Measurements from ENCODE around the gene DCLRE1B.

Gene DCLRE1B

DNA sequence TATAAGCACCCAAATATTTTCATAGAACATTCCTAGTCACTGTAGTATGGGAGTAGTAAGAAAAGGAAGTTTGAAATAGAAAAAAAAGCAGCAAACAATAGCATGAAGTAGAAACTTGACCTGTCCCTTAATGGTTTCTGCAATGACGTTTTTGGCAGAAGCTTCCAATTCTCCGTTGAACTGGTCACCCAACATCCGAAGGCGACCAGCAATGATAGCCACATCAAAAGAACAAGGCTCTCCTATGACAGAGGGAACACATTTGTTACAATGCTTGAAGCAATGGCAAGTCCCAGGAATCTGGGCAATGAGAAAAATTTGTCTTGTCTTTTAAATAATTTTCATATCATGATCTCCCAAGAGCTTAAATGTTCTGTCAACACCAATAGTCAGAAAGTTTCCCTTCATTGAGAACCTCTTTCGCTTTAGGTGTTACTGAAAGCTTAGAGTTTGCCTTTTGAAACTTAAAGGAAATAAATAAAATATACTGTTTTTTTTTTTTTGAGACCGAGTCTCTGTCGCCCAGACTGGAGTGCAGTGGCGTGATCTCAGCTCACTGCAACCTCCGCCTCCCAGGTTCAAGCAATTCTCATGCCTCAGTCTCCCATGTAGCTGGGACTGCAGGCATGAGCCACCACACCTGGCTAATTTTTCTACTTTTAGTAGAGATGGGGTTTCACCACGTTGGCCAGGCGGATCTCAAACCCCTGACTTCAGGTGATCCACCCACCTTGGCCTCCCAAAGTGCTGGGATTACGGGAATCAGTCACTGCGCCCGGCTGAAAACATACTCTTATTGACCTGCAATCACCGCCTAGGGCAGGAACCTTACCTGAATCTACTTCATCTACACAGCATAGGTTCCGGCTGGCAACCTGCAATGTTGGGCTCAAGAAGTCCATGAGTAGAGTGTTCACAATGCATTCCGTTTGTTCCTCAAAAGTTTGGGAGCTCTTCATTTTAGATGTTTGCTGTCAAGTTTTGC is 18.4 kb upstream of the DCLRE1B start:
- in situ Hi-C loops (cut with MboI; ENCODE audit: low sequenced_read_pairs): no loop called here

DNA sequence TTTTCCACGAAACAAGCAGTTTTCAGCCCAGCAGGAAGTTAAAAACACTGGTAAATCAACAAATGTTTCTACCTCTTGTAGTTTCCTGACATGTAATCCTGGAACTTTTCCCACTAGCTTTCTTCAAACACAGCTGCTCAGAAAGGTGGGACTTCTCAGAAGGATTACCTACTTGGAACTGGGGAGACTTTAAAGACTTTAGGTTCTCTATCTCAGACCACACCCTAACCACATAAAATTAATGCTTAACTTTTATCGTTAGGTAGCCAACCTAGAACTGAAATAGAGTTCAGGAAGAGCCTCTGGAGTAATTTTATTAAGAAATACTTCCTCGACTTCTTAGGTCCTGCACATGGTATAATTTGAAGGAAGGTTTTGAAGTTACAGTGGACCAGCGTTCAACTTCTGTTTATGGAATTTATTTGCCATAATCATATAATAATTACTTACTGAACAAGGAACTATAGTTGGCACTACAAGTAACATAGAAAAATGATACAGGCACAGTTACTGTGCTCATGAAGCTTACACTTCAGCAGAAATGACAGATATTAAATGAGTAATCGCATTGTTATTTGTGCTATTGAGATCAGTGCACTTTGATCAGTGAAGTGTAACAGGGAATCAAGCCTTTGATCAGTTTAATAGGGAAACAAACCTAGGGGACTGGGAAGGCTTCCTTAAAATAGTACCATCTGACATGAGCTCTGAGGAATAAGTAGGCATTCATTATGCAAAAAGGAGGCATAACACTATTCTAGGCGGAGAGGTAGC is 17.5 kb upstream of the DCLRE1B start, which contains the start of gene BCL2L15:
Gene BCL2L15, minus strand, starts transcription at position 180 of the 774 bp plus-strand sequence. CDS start 206 bp downstream, outside the sequence.
- in situ Hi-C loops (cut with MboI; ENCODE audit: low sequenced_read_pairs): no loop called here

DNA sequence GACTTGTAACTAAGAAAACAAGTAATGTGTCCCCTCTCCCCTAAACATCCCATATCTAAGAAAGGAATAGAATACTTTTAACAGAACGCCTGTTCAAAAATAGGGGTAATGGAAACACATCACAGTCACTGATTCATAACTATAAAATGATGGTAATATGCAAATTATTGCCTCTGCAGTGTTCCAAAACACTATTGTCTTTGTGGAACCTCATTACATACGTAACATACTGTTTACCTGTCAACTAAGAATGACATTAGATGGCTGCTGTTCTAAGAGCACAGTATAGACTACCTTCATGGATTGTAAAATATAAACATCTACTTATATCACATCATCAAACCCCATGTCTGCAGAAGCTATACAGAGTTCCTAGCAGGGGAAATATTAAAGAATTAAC is 14.3 kb upstream of the DCLRE1B start:
- in situ Hi-C loops (cut with MboI; ENCODE audit: low sequenced_read_pairs): no loop called here

DNA sequence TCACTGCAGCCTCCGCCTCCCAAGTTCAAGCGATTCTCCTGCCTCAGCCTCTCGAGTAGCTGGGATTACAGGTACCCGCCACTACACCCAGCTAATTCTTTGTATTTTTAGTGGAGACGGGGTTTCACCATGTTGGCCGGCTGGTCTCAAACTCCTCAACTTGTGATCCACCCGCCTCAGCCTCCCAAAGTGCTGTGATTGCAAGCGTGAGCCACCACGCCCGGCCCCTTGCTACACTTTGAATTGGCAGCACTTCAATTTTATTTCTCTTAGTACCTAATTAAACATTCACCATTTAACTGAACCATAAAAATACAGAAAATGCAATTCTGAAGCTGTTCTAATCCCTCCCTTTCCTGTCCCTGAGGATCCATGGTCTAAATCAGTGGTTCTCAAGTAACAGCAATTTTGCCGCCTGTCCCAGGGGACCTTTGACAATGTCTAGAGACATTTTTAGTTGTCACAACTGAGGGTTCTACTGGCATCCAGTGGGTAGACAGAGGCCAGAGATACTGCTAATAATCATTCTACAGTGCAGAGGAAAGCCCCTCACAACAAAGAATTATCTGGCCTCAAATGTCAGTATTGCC is 13.4 kb upstream of the DCLRE1B start:
- in situ Hi-C loops (cut with MboI; ENCODE audit: low sequenced_read_pairs): no loop called here

DNA sequence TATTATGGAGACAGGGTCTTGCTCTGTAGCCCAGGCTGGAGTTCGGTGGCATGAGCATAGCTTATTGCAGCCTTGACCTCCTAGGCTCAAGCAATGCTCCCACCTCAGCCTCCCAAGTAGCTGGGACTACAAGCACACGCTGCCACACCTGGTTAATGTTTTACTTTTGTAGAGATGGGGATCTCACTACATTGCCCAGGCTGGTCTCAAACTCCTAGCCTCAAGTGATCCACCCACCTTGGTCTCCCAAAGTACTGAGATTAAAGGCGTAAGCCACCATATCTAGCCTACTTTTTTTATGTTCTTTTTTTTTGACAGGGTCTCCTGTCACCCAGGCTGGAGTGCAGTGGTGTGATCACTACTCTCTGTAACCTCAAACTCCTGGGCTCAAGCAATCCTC is 11.9 kb upstream of the DCLRE1B start:
- in situ Hi-C loops (cut with MboI; ENCODE audit: low sequenced_read_pairs): no loop called here

DNA sequence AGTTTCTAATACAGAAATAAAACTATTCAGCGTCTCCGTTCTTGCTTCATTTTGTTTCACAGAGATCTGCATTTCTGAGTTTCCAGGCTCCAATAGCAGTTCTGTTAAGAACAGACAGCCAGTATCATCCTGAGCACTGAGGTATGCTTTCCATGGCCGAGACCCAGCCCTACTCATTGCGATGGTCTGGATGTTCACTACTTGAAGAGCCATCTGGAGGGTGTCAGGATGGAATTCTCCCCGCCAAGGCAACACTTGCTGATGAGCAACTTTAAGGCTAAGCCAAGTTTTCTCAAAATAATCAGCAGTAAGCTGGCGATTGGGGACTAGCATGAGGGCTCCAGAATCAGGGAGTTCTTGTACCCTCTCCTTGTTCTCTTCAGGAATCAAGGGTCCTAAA is 10.0 kb upstream of the DCLRE1B start:
- in situ Hi-C loops (cut with MboI; ENCODE audit: low sequenced_read_pairs): no loop called here

DNA sequence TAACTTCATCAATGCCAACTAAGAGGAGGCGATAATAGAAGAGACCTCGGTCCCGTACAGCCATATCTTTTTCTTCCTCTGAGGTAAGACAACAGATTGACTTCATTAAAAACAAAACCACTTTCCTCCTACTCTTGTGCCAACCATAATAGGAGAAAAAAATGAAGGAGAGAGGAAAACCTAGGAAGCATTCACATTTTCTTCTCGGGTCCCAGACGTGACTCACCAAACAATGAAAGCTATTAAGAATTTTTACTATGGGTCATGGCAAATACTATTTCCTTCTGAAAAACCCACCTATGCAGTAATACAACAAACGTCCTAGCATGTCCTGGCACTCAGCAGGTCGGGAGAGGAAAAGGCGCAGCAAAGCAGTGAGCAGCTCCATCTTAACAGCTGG is 9.2 kb upstream of the DCLRE1B start:
- in situ Hi-C loops (cut with MboI; ENCODE audit: low sequenced_read_pairs): no loop called here

DNA sequence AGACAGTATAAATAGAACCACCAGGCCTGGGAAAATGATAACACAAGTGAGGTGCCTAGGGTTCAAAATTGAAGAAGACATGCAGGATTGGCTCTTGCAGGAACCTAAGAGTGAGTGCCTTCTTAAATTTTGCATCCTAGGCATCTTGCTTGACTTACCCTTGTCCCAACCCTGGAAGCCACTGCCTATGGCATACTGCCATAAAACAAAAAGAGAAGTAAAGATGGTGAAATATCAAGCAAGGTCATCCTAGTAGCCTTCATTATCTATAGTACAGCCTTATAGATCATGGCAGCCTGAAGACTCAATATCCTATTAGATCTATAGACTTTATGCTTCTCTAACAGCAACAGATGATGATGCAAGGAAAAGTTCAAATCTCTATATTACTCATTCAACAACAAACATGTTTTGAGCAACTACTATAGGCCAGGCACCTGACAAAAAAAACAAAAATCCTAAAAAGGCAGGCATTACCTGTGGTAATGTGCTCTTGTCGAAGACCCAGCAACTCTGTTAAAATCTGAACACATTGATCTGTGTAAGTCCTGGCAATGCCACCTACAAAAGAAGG is 6.8 kb upstream of the DCLRE1B start:
- in situ Hi-C loops (cut with MboI; ENCODE audit: low sequenced_read_pairs): no loop called here

DNA sequence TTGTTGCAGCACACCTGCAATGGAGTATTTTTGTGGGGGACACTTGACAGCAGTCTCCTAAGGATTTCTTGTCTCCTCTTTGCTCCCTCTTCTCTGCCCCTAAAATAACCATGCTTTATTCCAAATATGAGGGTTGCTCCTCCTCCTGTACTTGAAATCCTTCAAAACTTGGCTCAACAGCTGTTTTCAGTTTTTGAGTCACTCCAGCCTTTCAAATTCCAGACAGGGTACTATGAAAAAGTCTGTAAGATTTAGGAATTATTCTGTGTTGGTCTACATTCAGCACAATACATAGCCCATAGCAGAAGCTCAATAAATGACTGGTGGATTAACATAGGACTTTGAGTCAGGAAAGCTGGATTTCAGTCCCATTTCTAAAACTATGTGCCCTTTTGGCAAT is 6.0 kb upstream of the DCLRE1B start:
- in situ Hi-C loops (cut with MboI; ENCODE audit: low sequenced_read_pairs): no loop called here

DNA sequence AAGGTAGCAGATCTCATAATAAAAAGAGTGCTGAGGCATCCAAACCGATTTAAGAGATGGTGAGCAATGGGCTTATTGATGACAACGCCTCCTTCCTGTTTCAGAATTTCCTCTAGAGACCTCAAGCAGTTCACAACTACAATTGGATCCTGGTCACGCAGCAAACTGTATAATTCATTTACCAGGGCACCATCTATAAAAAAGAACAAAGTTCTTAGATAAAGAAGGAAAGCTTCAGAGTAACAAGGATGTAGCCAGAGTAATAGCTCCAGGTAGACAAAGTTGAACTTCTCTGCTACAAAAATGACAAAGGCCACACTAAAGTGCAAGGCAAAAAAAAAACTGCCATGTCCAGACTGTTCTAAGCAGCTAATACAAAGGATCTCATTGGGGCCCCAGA is 3.9 kb upstream of the DCLRE1B start:
- in situ Hi-C loops (cut with MboI; ENCODE audit: low sequenced_read_pairs): no loop called here

DNA sequence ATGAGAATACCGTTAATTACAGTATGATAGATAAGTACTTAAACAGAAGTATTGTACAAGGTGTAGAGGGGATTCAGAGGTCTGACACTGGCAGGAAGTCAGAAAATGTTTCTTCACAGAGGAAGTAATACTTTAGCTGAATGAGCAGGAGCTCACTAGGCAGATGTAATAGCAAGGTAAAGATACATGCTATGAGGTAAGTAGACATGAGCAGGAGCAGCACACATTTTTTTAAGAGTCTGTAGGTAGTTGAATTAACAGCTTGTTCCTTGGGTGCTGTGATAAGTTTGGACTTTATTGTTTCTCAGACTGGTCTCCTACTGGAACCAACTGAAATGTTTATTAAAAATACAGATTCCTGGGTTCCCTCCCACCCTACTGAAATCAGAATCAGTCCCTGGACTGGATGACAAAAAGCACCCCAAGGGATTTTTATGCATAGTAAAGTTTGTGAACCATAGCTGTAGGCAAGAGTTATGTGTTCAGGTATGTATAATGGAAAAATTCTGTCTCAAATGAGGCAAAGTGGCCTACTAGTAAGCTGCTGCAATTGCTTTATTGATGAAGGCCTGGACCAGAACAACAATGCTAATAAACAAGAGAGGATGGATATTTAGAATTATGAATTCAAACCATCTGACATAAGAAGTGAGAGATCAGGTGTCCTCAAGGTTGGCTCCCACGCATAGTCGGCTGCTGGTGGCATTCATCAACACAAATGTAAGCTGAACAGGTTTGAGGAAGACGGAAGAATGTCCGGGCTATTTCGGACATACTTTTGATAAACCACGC is 1.4 kb upstream of the DCLRE1B start:
- in situ Hi-C loops (cut with MboI; ENCODE audit: low sequenced_read_pairs): no loop called here

DNA sequence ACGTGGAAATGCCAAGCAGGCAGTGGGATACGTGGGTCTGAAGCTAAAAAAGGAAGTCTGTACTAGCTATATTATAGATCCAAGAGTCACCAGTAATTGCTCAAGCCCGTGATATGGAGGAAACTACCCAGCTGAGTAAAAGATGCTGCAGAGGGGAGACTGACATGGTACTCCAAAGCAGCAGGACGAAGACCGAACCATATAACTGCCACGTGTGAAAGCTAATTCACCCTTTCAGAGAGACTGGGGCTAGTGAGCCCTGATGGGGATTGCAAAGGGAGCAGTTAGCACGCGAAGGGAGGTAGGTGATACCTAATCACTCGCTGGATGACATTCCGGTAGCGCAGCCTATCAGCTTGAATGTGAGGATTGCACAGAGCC is 843 bp upstream of the DCLRE1B start:
- in situ Hi-C loops (cut with MboI; ENCODE audit: low sequenced_read_pairs): no loop called here

DNA sequence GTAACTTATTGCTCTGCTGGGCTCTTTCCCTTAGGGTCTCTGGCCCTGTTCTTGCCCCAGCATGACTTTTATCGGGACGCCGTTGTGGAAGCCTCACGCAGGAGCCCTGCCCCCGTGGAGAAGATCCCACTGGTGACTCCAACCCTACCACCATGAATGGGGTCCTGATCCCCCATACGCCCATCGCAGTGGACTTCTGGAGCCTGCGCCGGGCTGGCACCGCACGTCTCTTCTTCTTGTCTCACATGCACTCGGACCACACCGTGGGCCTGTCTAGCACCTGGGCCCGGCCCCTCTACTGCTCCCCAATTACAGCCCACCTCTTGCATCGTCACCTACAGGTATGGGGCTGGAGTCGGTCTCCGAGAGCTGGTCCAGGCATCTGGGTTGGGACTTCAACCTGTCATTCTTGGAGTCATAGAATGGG is 322 bp downstream of the DCLRE1B start:
- in situ Hi-C loops (cut with MboI; ENCODE audit: low sequenced_read_pairs): no loop called here

DNA sequence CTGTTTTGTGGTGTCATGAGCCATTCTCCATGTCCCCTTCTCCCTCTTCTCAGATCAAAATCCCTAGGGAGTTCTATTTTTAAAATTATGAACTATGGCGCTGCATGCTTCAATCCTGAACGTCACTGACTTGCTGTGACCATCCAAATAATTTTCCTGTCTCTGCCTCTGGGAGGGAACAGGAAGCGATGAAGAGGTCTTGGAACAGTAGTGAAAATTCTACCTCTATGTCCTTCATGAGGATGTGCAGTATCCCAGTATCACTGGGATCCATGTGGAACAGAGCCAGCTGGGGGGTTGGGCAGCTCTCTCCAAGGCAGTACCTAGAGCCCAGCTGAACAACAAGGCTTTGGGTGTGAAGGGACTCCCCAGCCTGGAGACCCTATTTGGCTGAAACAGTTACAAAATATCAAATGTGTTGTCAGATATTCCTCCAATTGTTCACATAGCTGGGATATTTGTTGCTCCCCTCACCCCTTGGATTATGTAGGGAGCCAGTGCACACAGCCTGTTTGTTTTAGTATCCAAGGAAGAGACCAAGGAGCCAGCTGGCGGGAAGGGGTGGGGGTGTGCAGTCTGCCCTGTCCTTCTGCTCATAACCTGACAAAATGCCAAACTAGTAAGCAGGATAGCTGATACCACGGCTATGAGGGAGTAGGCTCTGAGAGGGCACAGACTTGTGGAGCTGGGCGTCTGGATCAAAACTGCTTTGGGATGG is 7.6 kb downstream of the DCLRE1B start:
- in situ Hi-C loops (cut with MboI; ENCODE audit: low sequenced_read_pairs): no loop called here

DNA sequence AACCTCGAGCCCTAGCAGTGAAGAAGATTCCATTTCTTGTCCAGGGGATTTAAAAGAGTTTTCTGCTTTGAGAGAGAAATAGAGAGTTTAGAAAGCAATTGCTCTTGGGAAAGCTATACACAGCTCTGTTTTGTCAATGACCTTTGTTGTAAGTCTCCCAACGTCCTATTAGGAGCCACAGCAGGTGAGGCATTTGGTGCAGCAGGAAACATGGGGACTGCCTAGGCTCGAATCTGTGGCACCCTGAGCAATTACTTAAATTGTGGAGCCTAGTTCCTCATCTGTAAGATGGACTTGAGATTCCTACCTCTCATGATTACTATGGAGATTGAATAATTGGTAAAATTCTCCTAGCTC is 8.2 kb downstream of the DCLRE1B start:
- in situ Hi-C loops (cut with MboI; ENCODE audit: low sequenced_read_pairs): no loop called here

DNA sequence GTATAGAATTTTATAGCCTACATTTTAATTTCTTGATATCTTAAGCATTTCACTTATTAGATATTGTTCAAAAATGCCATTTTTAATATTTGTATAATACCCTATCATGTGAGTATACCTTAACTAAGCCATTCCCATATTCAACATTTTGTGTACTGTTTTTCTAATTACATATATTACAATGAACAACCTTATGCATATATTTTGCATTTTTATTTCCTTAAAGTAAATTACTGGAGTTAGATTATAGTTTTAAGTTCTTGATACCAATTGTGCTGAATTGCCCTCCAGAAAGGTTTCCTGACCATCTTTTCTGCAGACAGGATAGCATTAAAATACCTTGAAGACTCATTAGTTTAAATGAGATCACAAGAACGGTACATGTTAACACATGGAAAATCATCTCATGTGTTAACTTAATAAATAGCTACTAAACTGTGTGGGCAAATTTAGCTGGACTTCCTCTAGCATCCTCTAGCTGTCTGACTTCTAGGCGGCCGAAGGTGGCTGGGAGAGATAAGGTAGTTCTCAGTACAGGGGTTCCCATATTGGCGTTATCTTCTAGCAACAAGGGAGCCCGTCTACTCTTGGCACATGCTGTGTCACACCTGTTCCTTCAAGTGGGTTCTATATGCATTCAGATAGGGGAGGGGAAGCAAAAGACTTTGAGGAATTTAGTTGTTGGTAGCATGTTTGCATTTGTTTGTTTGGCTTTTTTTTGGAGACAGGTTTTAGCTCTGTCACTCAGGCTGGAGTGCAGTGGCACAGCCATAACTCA is 8.9 kb downstream of the DCLRE1B start:
- in situ Hi-C loops (cut with MboI; ENCODE audit: low sequenced_read_pairs): no loop called here

DNA sequence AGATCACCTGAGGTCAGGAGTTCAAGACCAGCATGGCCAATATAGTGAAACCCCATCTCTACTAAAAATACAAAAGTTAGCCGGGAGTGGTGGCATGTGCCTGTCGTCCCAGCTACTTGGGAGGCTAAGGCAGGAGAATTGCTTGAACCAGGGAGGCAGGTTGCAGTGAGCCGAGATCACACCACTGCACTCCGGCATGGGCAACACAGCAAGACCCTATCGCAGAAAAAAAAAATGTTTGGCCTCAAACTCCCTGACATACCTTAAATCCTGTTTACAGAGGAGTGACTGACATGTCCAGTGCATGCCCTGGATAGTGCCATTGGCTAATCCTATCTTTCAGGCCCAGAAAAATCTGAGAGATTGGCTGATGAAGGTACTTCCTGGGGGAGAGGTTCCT is 11.8 kb downstream of the DCLRE1B start:
- in situ Hi-C loops (cut with MboI; ENCODE audit: low sequenced_read_pairs): no loop called here

DNA sequence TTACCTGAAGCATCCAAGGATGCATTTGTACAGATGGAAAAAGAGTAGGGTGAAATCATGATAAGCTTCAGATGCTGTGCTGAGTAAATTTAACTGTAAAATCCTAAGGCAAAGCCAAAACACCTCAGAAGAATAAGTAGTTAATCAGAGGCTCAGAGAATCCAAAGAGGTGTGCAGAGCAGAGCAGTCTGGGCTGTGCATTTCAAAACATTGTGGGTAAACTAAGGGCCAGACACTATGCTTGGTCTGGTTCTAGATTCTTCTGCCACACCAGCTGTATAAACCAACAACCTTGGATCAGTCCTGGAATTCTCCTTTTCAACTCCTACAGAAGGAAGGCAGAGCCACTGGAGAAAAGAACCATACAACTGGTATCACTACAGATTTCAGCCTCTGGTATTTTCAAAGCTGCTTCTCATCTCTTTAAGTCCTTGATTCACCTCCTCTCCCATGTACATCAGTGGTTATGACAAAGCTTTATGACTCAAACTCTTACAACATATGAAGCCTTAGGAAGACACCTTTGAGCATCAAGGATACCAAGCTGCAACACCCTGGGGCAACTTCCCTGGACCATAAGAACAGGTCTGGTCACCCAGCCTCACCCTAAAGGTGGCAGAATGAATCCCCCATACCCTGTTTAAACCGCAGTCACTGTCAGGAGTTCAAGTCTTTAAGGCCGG is 12.4 kb downstream of the DCLRE1B start:
- in situ Hi-C loops (cut with MboI; ENCODE audit: low sequenced_read_pairs): no loop called here
